ENCODE measurements around the gene NET1.
"Not testable (repeated sequence)": the region's sequence is repeated elsewhere in the genome, so short reads cannot be mapped to it uniquely, and the experiment has no call there.

NET1 gene

DNA sequence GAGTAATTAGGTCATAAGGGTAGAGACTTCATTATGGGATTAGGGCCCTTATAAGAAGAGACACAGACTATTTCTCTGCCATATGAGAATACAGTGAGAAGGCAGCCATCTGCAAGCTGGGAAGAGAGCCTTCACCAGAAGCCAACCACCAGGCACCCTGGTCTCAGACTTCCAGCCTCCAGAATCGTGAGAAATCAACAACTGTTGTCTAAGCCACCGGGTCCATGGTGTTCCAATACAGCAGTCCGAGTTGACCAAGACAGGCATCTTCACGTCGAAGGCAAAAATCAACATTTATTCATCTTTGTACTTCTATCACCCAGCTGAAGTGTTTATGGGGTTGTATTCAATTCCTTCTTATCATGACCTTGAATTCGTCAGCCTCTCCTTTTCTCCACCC lies 13.0 kb upstream of the NET1 start:
- no peak for DNase-seq

DNA sequence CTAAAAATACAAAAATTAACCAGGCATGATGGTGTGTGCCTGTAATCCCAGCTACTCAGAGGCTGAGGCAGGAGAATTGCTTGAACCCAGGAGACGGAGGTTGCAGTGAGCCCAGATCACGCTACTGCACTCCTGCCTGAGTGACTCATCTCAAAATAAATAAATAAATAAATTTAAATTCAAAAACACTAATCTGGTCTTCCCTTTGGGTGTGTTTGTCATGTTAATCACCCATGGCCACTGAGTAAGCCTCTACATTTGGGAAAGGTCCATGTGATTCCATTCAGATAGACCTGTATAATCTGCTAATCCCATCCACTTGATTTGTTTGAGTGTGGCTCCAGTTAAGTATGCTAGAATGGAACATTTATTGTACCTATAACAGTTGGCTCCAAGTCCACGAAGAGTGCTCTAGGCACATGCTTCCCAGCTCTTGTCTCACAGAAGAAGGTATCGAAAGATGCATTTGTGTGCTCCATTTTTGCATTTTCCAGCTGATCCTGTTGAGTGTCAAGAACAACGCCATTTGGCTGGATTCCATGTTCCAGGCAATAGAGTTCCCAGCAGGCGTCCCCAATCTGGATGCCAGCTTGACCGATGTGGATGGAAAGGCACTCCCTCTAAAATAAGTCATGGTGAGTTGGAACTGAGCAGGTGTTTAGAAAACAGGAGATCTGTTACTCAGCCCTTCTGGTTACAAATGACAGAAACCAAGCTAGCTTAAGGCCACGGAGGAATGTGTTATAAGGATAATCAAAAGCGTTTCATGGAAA lies 11.7 kb upstream of the NET1 start:
- no peak for DNase-seq

DNA sequence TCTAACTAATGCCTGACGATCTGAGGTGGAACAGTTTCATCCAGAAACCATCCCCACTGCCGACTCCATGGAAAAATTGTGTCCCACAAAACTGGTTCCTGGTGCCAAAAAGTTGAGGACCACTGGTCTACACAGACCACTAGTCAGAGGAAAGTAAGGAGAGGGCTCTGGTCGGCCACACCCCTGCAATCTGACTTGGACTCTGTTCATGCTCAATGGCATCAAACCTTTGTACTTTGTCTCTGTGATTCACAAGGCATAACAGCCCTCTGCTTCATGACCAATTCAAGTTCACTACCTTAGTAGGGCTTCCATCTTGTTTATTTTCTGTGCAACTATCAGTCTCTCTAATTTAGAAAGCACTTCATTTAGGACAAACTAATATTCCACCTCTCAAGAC lies 9.6 kb upstream of the NET1 start:
- no peak for DNase-seq

DNA sequence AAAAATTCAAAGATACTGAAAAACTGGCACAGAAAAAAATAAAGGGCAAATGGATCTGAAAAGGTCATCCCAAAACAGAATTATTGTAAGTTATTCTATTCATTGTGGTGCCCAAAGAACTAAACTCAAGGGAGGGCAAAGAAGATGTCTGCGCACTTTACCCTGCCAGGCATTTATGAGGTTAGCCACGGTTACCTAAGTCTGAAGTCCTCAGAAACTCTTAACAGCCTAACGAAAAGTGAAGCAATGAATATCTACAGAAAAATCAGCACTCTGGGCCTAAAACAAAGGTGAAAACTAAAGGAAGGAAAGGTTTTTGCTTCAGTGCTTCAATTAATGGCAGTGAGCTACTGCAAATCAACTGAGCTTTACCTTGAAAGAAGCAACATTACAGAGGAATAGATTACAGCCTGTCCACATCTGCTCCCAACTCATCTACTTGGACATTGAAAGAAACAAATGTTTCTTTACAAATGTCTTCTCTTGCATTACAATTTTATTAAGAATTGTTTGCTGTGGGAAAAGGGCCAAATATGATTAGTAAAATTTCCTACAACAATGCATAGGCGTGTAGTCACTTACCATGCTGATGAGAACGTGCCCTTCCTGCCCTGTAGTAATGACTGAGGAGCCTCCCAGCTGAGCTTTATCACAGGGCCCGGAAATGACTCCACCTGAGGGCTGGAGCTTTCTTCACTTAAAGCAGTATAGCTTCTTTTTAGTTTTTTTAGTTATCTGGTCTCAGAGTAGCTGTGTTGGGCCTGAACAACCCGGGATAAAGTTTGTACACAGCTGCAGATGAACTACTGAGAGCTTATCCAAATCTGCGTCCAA lies 7.9 kb upstream of the NET1 start, which contains the start of gene TUBAL3:
Gene TUBAL3, minus strand, starts transcription at position 621 of the 834 bp plus-strand sequence. Its CDS starts 36 bp downstream, at position 585.
- no peak for DNase-seq

DNA sequence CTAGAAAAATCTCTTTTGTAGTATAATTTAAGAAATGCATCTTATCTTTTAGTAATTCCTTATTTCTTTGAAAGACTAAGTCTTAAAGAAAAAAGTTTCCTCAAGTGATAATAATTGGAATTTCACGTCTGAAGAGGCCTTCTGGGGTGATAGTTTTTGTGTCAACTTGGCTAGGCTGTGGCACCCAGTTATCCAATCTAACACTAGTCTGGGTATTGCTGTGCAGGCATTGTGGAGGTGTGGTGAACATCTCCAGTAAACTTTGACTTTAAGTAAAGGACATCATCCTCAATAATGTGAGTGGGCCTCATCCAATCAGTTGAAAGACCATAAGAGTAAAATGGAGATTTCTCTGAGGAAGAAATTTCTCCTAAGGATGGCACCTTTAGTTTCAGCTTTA lies 5.4 kb upstream of the NET1 start:
- DNase-seq, result no peak

DNA sequence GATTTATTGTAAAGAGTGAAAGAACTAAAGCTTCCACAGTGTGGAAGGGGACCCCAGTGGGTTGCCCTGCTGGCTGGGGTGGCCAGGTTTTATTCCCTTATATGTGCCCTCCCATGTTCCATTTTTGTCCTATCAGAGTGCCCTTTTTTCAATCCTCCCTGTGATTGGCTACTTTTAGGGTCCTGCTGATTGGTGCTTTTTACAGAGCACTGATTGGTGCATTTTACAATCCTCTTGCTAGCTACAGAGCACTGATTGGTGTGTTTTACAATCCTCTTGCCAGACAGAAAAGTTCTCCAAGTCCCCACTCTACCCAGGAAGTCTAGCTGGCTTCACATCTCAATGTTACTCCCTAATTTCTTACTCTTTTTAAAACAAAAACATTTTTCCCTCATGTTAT lies 1.6 kb upstream of the NET1 start:
- DNase-seq, result not testable (repeated sequence)

DNA sequence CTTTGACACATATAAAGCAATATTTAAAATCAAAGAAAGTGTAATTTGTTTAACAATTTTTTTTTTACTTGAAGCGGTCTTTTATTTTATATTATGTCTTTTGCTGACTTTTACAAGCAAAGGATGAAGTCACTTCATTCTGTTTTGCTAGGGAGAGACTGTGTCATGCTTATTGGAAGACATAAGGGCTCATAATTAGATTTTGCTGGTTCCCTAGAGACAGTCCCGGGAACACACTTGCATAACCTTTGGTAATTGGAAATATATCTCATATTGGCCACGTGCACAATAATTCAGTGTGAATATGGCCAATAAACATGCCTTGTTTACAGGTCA lies 448 bp upstream of the NET1 start:
- no peak for DNase-seq

DNA sequence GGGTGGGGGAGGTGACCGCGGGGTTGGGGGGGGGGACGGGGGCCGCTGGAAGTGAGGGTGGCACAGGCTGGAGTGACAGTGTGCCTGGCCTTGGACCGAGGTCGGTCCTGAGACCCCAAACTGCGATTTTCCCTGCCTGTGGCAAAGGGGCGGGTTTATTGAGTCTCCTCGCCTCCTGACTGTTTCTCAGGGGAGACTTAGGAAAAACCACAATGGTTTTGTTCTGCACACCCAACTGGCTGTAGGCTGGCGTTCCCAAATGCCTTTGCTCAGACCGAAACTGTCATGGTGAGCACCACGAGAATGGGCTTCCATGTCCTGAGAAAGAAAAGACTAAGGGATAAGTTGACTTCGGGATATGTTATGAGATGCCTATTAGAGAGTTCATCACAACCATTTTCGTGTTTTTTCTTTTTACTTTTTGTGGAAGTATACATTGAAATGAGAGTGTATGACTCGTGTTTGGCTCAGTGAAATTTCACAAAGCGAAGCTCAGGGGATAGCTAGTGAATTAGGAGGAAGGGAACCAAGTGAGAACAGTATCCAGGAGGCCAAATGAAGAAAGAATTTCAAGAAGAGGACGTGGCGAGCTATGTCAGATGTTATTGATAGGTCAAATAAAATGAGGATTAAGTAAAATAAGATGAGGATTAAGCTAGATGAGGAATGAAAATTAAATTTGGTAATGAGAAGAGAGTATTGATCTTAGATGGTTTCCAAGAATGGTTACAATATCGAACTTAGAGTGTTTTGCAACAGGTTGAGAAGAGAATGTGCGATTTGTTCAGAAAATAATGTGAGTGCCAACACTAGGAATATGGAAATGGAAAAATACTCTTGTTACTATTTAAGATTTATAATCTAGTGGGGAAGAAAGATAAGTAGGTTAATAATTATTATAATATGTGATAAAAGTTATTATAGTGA lies 918 bp downstream of the NET1 start:
- DNase-seq, result no peak

DNA sequence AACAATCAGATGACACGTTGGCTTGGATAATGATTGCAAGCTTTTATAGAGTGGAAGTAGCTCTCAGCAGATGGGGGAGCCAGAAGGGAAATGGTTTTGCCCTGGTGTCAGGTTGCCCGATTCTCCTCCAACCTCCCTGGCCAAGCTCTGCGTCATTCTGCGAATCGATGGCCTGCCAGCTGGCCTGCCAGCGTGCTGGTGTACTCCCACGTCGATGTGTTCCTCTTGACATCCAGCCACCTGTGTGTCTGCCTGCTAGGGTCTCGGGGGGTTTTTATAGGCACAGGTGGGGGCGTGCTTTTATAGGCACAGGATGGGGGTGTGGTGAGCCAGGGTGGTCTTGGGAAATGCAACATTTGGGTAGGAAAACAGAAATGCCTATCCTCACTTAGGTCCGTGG lies 4.6 kb downstream of the NET1 start:
- DNase-seq, result no peak

DNA sequence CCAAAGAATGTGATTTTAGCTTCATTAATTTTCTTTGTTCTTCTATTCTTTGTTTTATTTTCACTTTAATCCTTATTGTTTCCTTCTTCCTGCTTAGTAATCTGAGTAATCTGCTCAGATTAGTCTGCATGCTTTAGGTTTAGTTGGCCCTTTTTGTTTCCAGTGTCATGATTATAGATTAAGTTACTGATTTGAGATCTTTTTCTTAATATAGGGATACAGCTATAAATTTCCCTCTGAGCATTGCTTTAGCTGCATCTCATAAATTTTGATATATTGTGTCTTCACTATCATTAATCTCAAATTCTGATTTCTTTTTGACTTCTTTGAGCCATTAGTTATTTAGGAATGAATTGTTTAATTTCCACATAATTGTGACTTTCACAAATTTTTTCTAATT lies 6.2 kb downstream of the NET1 start:
- DNase-seq, result no peak

DNA sequence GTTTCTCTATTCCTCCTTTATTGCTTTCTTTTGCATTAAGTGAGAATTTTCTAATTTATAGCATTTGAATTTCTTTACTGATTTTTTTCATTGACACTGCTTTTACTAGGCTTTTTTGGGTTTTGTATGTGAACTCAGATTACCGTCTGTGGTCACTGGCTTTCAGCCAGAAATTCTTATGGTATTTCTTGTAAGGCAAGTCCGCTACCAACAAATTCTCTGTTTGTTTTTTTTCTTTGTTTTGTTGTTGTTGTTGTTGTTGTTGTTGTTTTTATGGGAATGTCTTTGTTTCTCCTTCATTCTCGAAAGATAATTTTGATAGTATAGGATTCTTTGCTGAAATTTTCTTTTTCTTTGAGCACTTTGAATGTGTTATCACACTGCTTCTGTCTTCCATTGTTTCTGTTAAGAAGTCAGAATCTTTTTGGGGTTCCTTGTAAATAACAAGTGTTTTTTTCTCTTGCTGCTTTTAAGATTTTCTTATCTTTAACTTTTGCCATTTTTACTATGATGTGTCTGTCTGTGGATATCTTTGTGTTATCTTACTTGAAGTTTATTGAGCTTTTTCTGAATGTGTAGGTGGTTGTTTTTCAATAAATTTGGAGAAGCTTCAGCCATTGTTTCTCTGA lies 7.2 kb downstream of the NET1 start:
- DNase-seq, result no peak

DNA sequence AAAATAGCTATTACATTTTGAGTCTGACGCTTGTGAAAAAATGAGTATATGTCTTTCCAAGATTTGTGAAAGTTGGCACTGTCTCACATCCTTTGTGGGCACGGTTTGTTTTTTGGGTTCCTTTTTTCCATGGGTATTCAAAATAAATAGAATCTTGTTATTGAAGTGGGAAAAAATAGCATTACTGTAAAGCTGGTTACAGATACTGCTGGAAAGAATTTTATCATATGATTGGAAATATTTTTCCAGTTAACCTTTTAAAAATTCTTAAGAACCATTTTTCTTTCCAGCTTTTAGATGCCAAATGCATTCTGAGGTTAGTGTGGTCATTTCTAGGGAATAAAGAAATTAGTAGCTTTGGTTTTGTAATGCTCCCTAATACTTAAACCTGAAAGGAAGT lies 11.4 kb downstream of the NET1 start:
- no peak for DNase-seq

DNA sequence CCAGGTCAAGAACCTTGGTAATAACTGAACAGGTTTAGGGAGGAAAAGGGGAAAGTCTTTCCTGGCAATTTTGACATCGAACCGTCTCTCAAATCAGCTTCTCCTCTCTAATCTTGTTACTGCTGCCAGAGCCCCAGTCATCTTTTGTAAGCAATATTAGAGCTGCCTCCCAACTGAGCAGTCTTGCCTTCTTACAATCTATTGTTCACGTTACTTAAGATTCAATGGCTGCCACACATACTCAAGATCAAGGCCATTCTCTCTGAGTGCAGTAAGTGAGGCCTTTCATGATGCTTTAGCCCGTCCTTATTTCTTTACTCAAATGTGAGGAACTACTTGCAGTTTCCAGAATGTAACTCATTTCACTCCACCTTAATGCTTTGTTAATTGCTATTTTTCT lies 12.4 kb downstream of the NET1 start:
- no peak for DNase-seq

DNA sequence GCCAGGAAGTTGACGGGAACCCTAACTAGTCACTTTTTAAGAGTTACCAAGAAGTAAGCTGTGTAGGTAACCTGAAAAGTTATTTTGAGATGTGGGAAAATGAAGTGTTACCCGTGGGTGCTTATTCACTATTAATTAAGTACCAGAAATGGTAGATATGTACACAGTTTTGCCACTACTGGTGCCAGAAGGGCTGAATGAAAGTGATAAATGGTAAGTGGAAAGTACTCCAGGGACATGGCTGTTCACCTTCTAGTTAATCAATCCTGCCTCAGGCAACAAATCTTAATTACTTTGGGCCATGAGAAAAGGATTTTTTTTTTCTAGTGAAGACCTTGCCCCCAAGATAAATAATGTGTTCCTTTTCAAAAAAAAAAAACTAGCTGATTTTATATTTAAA lies 15.8 kb downstream of the NET1 start:
- no peak for DNase-seq

DNA sequence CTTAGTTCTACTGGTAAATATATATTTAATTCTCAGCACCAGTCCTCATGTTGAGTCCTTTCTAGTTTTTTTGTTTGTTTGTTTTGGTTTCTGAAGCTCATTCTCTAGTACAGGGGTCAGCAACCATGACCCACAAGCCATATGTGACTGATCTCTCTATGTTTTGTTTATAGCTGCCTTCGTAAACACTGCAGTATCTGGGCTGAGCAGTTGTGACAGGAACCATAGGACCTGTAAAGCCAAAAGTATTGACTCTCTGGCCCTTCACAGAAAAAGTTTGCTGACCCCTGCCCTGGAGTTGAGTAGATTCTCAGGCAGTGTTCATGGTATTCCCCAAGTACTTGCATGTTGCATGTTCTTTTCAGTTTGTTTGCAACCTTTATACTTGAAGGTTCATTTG lies 20.8 kb downstream of the NET1 start:
- DNase-seq, result no peak

DNA sequence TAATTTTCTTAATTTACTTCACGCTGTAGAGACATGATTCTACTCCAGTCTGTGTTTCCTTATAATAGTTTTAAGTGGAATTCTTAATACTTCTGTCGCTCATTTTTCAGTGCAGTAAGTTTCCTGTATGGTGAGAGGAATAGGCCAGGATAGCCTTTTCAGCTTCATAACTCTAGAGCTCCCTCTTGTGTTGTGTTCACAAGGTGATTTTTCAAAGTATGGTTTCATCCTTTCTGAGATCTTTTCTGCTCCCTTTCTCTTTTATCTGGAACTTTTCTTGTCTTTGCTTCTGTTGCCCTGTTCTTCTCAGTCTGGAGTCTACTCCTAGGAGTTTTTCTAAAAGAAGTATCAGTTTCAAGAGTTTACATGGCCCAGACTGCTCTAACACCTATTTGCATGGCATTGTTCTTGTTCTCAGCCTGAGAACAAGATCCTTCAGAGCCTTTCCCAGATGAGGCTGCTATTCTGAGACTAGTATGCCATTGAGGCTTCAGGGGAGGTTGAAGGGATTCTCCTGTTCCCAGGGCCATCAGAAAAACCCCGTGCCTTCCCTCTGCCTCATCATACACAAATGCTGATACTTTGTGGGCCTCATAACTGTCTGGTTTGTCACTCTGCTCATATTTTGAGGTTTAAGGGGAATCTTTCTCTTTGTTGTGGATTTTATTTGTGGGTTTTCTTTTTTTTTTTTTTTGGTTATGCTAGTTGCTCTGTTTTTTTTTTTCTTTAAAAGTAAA lies 21.8 kb downstream of the NET1 start:
- DNase-seq, result no peak

DNA sequence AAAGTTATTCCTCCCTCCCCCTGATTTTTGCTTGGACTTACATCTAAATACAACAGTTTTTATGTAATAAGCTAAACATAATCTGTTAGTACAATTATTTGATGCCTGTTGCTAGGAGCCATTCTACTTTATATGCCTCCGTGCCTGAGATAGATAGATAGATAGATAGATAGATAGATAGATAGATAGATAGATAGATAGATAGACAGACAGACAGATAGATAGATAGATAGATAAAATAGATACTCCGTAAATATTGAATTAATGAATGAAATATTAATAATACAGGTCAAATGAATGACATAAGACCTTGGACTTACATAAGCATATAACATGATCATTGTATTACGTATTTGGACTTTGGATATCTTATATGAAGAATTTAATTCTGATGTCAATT lies 23.0 kb downstream of the NET1 start:
- no peak for DNase-seq

DNA sequence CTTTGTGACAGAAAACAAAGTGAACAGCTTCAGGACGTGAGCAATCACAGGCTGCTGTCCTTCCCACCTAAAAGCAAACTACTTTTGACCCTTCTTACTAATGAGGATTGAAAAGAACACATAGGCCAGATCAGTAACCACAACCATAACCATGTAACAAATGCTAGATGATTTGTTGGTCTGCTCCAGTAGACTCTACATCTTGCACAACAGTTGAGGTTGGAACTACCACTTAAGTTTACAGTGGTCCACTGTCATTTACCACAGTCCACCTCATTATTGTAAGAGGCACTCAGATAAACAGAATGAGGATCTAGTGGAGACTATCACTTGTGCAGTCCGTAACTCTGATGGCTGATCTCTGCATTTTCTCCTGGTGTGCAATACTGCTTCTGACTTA lies 27.8 kb downstream of the NET1 start:
- DNase-seq, result no peak

DNA sequence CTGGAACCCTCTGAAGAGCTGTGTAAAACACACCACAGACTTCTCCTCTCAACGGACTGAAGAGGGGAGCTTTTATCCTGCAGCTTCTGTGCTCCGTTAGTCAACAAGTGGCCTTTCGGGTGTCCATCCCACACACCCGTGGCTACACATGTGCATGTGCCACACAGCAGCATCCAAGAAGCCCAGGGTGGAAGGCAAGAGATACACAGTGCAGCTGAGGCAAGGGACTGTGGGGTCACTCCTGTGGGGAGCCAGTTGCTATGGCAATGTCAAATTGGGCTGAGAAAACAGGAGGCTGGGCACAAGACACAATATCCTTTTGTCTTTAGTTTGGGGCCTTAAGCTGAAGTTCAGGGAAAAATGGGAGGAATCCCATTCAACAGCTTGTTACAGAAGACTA lies 28.7 kb downstream of the NET1 start:
- DNase-seq, result no peak

DNA sequence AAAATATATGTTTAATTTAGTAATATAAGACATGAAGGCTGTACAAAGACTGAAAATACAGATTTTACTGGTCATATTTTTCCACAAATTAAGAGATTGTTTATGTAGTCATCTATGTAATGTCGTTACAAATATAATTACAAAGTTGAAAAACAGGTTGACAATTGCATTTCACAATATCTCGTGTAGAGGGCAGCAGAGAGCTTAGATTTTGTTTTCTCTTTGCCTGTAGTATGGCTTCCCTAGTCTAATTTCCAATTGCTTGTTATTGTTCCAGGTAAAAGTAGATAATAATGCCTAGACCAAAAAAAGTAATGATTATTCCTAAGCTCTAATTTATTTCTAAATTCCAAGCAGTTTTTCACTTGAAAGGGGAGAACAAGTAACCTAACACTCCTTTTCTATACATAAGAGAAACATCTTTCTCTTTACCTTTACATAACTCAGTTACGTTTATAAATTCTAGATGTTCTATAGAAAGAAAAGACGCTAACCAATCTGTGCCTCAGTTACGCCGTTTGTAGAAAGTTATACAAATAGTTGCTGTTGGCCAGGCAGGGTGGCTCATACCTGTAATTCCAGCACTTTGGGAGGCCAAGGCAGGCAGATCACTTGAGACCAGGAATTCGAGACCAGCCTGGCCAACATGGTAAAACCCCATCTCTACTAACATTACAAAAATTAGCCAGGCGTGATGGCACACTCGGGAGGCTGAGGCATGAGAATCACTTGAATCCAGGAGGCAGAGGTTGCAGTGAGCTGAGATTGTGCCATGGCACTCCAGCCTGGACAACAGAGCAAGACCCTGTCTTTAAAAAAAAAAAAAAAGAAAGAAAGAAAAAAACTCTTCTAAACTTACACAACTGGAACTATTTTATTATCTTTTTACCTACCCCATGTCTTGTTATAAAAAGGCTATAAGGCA lies 30.0 kb downstream of the NET1 start:
- no peak for DNase-seq

DNA sequence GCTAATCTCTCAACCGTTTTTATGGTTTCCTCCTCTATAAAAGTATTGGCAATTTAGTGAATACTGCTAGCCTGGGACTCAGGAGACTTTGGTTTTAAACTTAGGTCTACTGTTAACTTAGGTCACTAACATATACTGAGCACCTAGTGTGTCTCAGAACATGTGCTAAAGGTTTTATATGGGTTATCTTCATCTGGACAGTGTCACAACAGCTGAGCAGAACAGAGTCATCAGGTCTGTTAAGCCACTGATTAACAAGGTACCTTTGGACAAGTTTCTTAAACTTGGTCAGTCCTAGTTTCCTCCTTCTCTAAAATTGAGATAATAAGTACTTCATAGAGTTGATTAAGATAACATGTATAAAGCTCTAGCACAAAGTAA lies 30.6 kb downstream of the NET1 start:
- no peak for DNase-seq
